ENCODE measurements around the gene MCUR1. TPM values are rescaled to one million over a fixed set of nuclear protein-coding genes. Genes with fewer than 3 reads are reported as not detected.
A peak's percentile ranks its signal among the peaks of the same experiment; 100 is the strongest.
"Not testable (repeated sequence)": the region's sequence is repeated elsewhere in the genome, so short reads cannot be mapped to it uniquely, and the experiment has no call there.

Gene MCUR1
- total RNA-seq, 1 donor from 2014 or later, result 24.8 TPM

DNA sequence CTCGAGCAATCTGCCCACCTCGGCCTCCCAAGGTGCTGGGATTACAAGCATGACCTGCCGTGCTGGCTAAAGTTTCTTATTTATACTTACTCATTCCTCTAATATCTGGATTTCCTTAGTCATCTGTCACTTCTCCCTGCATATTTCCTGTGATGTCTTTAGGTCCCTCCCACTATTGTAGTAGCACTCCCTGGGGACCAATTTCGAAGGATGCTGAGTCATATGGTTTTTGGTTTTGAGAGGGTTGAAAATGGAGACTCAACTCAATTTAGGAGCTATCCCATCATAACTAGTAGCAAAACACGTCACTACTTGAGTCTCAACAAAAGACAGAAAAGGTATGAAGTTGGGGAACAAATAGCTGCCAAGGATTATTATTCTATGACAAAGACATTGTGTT is 20.2 kb downstream of the MCUR1 start:
- peak overlapping the region; percentile 34 for H3K27ac Mint-ChIP-seq (ENCODE audit: unreplicated experiment)
- H3K27me3 Mint-ChIP-seq (ENCODE audit: unreplicated experiment), result no peaks in the 10 kb centered on the region
- peaks cover 14% of the 10 kb centered on the region for H3K36me3 Mint-ChIP-seq (ENCODE audit: unreplicated experiment)
- no peak for DNase-seq (ENCODE audit: extremely low spot score, unreplicated experiment)
- peaks cover 13% of the 10 kb centered on the region for H3K4me1 Mint-ChIP-seq (ENCODE audit: unreplicated experiment)
- H3K4me3 Mint-ChIP-seq (ENCODE audit: unreplicated experiment), result no peak overlapping the region
- TF ChIP-seq, protein P1, sequence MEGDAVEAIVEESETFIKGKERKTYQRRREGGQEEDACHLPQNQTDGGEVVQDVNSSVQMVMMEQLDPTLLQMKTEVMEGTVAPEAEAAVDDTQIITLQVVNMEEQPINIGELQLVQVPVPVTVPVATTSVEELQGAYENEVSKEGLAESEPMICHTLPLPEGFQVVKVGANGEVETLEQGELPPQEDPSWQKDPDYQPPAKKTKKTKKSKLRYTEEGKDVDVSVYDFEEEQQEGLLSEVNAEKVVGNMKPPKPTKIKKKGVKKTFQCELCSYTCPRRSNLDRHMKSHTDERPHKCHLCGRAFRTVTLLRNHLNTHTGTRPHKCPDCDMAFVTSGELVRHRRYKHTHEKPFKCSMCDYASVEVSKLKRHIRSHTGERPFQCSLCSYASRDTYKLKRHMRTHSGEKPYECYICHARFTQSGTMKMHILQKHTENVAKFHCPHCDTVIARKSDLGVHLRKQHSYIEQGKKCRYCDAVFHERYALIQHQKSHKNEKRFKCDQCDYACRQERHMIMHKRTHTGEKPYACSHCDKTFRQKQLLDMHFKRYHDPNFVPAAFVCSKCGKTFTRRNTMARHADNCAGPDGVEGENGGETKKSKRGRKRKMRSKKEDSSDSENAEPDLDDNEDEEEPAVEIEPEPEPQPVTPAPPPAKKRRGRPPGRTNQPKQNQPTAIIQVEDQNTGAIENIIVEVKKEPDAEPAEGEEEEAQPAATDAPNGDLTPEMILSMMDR (IDR thresholded peaks at IDR 0.05), result no peak
- no peaks in the 10 kb centered on the region for H3K9me3 Mint-ChIP-seq (ENCODE audit: unreplicated experiment)

GRCh38 chr6:13789746-13790145 is 24.6 kb downstream of the MCUR1 start:
- Mint-ChIP-seq H3K4me1 (ENCODE audit: unreplicated experiment) (peaks cover 18% of the 10 kb centered on the region), H3K9me3 (ENCODE audit: unreplicated experiment) (no peaks in the 10 kb centered on the region), H3K27ac (ENCODE audit: unreplicated experiment) (no peak overlapping the region), H3K27me3 (ENCODE audit: unreplicated experiment) (no peaks in the 10 kb centered on the region), H3K36me3 (ENCODE audit: unreplicated experiment) (peaks cover 10% of the 10 kb centered on the region), H3K4me3 (ENCODE audit: unreplicated experiment) (no peak overlapping the region)
- DNase-seq (ENCODE audit: extremely low spot score, unreplicated experiment), result no peak
- TF ChIP-seq, protein P1 (IDR thresholded peaks at IDR 0.05), result no peak

DNA sequence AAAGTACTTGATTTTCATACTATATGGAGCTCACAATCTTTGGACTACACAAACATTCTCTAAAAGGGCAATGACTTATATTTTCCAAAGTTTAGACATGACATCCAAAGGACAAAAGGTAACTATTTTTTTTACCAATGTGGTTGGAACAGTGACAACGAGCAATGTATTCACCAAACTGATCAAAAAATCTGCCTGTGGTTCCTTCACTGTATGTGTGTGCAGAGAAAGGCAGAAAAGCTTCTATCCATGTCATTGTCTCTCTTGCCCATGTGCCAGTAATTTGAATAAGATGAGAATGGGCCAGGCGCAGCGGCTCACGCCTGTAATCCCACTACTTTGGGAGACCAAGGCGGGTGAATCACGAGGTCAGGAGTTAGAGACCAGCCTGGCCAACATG is 25.5 kb downstream of the MCUR1 start:
- H3K27me3 Mint-ChIP-seq (ENCODE audit: unreplicated experiment), result no peaks in the 10 kb centered on the region

DNA sequence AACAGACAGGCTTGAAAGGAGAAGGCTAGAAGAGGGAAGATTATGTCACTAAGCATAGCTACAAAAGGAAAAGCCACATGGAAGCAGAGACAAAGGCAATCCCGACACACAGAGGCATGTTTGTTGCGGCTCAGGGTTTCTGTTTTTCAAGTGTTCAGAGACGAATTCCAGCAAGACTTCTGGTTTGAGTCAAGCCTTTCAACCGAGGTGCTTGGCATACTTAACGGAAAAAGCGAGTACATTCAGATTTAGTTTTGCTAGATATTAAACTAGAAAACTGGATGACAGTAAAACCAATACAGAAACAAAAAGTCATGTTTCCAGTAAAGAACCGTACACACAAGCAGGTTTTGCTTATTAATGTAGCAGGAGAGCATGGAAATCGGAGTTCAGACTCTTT is 27.2 kb downstream of the MCUR1 start:
- TF ChIP-seq, protein P1 (IDR thresholded peaks at IDR 0.05), result no peak
- Mint-ChIP-seq H3K27ac (ENCODE audit: unreplicated experiment) (peak overlapping the region; percentile 77), H3K9me3 (ENCODE audit: unreplicated experiment) (no peaks in the 10 kb centered on the region), H3K36me3 (ENCODE audit: unreplicated experiment) (peaks cover 11% of the 10 kb centered on the region), H3K27me3 (ENCODE audit: unreplicated experiment) (no peaks in the 10 kb centered on the region), H3K4me3 (ENCODE audit: unreplicated experiment) (peak overlapping the region; percentile 5), H3K4me1 (ENCODE audit: unreplicated experiment) (peaks cover 10% of the 10 kb centered on the region)
- DNase-seq (ENCODE audit: extremely low spot score, unreplicated experiment), result peak; percentile 1

More for the DNA sequence above, 25.5 kb downstream of the MCUR1 start:
- TF ChIP-seq, protein P1 (IDR thresholded peaks at IDR 0.05), result no peak
- Mint-ChIP-seq H3K4me3 (ENCODE audit: unreplicated experiment) (no peak overlapping the region), H3K27ac (ENCODE audit: unreplicated experiment) (no peak overlapping the region), H3K36me3 (ENCODE audit: unreplicated experiment) (peaks cover 12% of the 10 kb centered on the region), H3K4me1 (ENCODE audit: unreplicated experiment) (peaks cover 10% of the 10 kb centered on the region), H3K9me3 (ENCODE audit: unreplicated experiment) (no peaks in the 10 kb centered on the region)
- DNase-seq (ENCODE audit: extremely low spot score, unreplicated experiment), result no peak

DNA sequence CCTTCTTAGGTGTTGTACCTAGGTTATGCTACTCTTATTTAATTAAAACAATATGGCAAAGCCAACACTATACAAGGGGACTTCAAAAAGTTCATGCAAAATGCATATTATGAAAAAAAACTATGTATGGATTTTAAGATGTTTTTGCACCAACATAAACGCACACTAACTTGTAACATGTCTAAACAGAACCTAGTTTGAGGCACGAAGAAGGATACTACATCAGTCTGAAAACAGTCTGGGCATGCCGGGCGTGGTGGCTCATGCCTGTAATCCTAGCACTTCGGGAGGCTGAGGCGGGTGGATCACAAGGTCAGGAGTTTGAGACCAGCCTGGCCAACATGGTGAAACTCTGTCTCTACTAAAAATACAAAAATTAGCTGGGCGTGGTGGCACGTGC is 34.2 kb downstream of the MCUR1 start:
- H3K27me3 Mint-ChIP-seq (ENCODE audit: unreplicated experiment); H3K36me3 Mint-ChIP-seq (ENCODE audit: unreplicated experiment); H3K4me3 Mint-ChIP-seq (ENCODE audit: unreplicated experiment); H3K4me1 Mint-ChIP-seq (ENCODE audit: unreplicated experiment); H3K9me3 Mint-ChIP-seq (ENCODE audit: unreplicated experiment); H3K27ac Mint-ChIP-seq (ENCODE audit: unreplicated experiment); DNase-seq (ENCODE audit: extremely low spot score, unreplicated experiment): not testable (repeated sequence)

DNA sequence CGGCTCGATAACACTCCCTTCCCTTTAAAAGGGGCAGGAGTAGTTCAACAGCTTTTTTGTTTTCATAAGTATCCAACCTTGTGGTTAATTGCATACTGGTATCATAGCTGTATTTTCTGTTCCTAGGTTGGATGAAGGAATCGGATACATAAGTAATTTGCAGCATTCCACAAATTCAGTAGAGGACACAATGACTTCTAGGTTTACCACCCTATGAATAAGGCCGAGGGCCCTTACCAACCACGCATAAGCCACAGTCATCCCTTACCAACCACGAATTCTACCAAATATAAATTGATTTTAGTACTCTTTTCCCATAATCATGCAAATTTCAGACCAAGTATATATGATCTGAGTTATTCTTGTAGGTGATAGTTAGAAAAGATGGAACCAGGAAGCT is 36.3 kb downstream of the MCUR1 start:
- Mint-ChIP-seq H3K4me1 (ENCODE audit: unreplicated experiment) (no peaks in the 10 kb centered on the region), H3K36me3 (ENCODE audit: unreplicated experiment) (no peaks in the 10 kb centered on the region), H3K4me3 (ENCODE audit: unreplicated experiment) (no peak overlapping the region), H3K9me3 (ENCODE audit: unreplicated experiment) (no peaks in the 10 kb centered on the region), H3K27me3 (ENCODE audit: unreplicated experiment) (no peaks in the 10 kb centered on the region), H3K27ac (ENCODE audit: unreplicated experiment) (no peak overlapping the region)
- TF ChIP-seq, protein P1 (IDR thresholded peaks at IDR 0.05), result no peak
- DNase-seq (ENCODE audit: extremely low spot score, unreplicated experiment), result no peak

All from osteocyte (in vitro differentiated cells).